OCI-LY3 (cell line): ENCODE data around the gene NOVA2.
A peak's percentile ranks its signal among the peaks of the same experiment; 100 is the strongest.

Source experiments
- H2AFZ ChIP-seq: fragments of 200-600, 300-600 bp; shearing (Covaris generic); 2 replicates; pipeline ENCODE4 v1.6.0; 2014; ENCODE audit warnings: antibody characterized with exemption, low read depth, low read length
- H3K27ac ChIP-seq: fragments of 200-600, 300-600 bp; sonication (generic); 2 replicates; pipeline ENCODE4 v1.5.1; 2014; ENCODE audit warnings: mild to moderate bottlenecking, low read length, moderate library complexity, mixed read lengths
- H3K27me3 ChIP-seq: fragments of 200-600, 300-600 bp; sonication (generic); 2 replicates; pipeline ENCODE4 v1.6.1; 2014; ENCODE audit warnings: low read depth, low read length, mixed read lengths
- H3K36me3 ChIP-seq: fragments of 200-600, 300-600 bp; sonication (generic); replicated peaks from 2 replicates; pipeline ENCODE3; 2014; ENCODE audit warnings: low read depth, low read length, mixed read lengths
- H3K4me1 ChIP-seq: fragments of 300-600, 200-600 bp; sonication (generic); 2 replicates; pipeline ENCODE4 v1.6.1; 2014; ENCODE audit warnings: low read length, mixed read lengths
- H3K4me2 ChIP-seq: fragments of 200-600, 300-600 bp; sonication (generic); 2 replicates; pipeline ENCODE4 v1.6.1; 2014; ENCODE audit warnings: low read length, mixed read lengths
- H3K4me3 ChIP-seq: fragments of 300-600, 200-600 bp; sonication (generic); 2 replicates; pipeline ENCODE4 v1.5.1; 2014; ENCODE audit warnings: antibody characterized with exemption, mild to moderate bottlenecking, low read length, moderate library complexity
- H3K79me2 ChIP-seq: fragments of 300-600, 200-600 bp; shearing (Covaris generic); 2 replicates; pipeline ENCODE4 v1.6.1; 2014; ENCODE audit warnings: mild to moderate bottlenecking, low read length, mixed read lengths
- H3K9ac ChIP-seq: fragments of 300-600, 200-600 bp; shearing (Covaris generic); 2 replicates; pipeline ENCODE4 v1.6.0; 2014; ENCODE audit warnings: mild to moderate bottlenecking, low read length, moderate library complexity
- H3K9me3 ChIP-seq: fragments of 200-600, 300-600 bp; shearing (Covaris generic); 2 replicates; pipeline ENCODE4 v1.6.1; 2014; ENCODE audit warnings: low read length, mixed read lengths; ENCODE audit not compliant: insufficient read depth
- H4K20me1 ChIP-seq: fragments of 200-600, 300-600 bp; sonication (generic); 2 replicates; pipeline ENCODE4 v1.6.1; 2016; ENCODE audit warnings: low read length, mixed read lengths; ENCODE audit not compliant: insufficient read depth
- EZH2phosphoT487 ChIP-seq: fragments of 200-600 bp; shearing (Covaris generic); IDR thresholded peaks from 2 replicates; pipeline ENCODE4 v1.6.1; 2018; ENCODE audit warnings: antibody characterized with exemption, mixed run types, low read depth
- TF ChIP-seq, protein P1 (sequence below): fragments of 200-600, 300-600 bp; sonication (generic); IDR thresholded peaks from 2 replicates; pipeline ENCODE4 v1.5.1; 2014; ENCODE audit warnings: antibody characterized with exemption, low read length, low read depth

Gene NOVA2

DNA sequence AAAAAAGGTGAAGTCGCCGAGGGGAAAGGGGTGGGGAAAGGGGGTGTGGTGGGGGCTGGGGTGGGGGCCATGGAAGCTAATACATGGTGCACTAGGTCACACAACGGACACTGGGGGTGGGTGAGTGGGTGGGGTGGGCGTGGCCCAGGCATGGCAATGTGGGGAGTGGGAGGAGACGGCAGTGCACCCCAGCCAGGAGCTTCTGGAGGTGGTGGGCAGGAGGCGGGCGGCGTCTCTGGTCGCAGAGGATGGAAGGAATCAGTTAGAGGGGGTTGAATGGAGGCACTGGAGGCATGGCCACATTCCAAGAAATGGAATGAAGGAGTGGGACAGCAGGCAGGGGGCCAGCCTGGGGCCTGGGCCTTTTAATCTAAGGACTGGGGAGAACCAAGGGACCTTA is 39.9 kb downstream of the NOVA2 start:
- no peaks in the 10 kb centered on the region for H3K4me1 ChIP-seq
- no peak for TF ChIP-seq EZH2phosphoT487
- TF ChIP-seq, protein P1, sequence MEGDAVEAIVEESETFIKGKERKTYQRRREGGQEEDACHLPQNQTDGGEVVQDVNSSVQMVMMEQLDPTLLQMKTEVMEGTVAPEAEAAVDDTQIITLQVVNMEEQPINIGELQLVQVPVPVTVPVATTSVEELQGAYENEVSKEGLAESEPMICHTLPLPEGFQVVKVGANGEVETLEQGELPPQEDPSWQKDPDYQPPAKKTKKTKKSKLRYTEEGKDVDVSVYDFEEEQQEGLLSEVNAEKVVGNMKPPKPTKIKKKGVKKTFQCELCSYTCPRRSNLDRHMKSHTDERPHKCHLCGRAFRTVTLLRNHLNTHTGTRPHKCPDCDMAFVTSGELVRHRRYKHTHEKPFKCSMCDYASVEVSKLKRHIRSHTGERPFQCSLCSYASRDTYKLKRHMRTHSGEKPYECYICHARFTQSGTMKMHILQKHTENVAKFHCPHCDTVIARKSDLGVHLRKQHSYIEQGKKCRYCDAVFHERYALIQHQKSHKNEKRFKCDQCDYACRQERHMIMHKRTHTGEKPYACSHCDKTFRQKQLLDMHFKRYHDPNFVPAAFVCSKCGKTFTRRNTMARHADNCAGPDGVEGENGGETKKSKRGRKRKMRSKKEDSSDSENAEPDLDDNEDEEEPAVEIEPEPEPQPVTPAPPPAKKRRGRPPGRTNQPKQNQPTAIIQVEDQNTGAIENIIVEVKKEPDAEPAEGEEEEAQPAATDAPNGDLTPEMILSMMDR = no peak
- no peaks in the 10 kb centered on the region for H3K9me3 ChIP-seq
- H3K4me3 ChIP-seq = no peak overlapping the region
- H3K4me2 ChIP-seq = no peak overlapping the region
- no peak overlapping the region for H3K9ac ChIP-seq
- H3K79me2 ChIP-seq = no peaks in the 10 kb centered on the region
- H3K27me3 ChIP-seq = peaks cover 29% of the 10 kb centered on the region
- no peak overlapping the region for H3K27ac ChIP-seq
- no peaks in the 10 kb centered on the region for H4K20me1 ChIP-seq
- H3K36me3 ChIP-seq = no peaks in the 10 kb centered on the region
- H2AFZ ChIP-seq = no peak overlapping the region

DNA sequence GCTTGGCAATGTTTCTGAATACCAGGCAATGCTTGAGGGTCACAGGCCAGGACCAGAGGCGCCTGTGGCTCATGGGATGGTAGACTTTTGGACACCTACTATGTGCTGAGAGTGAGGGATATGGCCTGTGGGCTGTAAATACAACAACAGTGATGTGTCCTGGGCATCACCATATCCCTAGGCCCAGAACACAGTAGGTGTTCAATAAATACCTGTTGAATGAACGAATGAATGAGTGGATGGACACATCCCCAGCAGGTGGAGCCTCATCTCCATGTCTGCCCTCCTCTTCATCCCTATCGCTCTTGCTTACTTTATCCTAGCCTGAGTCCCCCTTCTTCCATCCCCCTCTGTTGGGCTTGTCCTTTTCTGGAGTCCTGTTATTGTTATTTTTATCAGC is 42.6 kb downstream of the NOVA2 start:
- Histone ChIP-seq H3K9ac (no peak overlapping the region), H3K4me3 (no peak overlapping the region), H3K36me3 (no peaks in the 10 kb centered on the region), H3K27ac (no peak overlapping the region), H3K27me3 (peaks cover 19% of the 10 kb centered on the region; the same call in 1 of the 2 replicates), H2AFZ (no peak overlapping the region), H3K9me3 (no peaks in the 10 kb centered on the region), H3K4me1 (peaks cover 5% of the 10 kb centered on the region), H3K4me2 (no peak overlapping the region), H3K79me2 (no peaks in the 10 kb centered on the region), H4K20me1 (no peaks in the 10 kb centered on the region)
- no peak for TF ChIP-seq EZH2phosphoT487
- TF ChIP-seq, protein P1 = no peak

DNA sequence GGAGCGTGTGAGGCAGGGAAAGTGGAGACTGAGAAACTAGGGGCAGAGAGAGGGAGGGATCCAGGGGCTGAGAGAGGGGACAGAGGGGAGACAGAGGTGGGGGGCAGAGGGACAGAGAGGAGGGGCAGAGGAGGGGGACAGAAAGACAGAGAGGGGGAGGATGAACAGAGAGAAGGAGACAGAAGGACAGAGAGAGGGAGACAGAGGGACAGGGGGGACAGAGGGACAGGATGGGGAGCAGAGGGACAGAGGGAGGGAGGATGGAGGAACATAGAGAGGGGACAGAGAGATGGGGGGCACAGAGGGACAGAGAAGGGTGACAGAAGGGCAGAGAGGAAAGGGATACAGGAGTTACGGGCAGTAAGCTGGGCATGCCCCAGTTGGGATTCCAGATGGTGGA is 44.4 kb downstream of the NOVA2 start:
- Histone ChIP-seq H3K27me3 (0 out of 2 replicates have a peak, but pooled peaks cover 11% of the 10 kb centered on the region), H3K9me3 (no peaks in the 10 kb centered on the region), H3K9ac (no peak overlapping the region), H3K4me1 (peaks cover 5% of the 10 kb centered on the region), H3K27ac (no peak overlapping the region), H4K20me1 (no peaks in the 10 kb centered on the region), H3K36me3 (no peaks in the 10 kb centered on the region), H3K4me3 (no peak overlapping the region), H2AFZ (no peak overlapping the region), H3K79me2 (no peaks in the 10 kb centered on the region), H3K4me2 (no peak overlapping the region)
- TF ChIP-seq, protein P1 = no peak
- no peak for TF ChIP-seq EZH2phosphoT487

DNA sequence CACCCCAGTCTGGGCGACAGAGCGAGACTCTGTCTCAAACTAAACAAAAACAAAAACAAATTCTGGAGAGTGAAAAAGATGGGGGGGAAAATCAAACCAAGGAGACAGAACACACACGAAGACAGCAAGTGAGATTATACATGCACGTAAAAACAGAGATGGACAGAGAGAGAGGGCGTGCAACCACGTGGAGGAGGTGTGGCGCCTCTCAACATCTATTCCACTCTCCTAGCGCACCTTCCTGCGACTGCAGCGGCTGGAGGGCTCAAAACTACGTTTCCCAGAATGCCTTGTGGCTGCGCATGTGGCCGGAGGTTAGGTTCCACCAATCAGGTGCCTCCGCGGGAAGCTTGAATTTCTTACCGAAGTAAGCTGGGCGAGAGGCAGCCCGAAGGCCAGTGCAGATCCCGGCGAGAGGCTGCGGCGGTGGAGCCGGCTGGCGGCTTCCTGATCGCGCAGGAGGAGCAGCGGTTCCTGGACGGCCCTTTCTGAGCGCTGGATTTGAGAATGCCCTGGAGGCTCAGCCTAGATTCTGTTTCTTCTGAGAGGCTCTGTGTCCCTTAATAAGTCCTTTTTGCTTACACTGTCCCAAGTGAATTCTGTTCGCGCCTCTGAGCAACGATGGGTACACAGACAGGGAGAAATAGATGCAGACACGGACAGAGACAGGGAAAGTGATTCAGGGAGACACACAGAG is 46.0 kb downstream of the NOVA2 start:
- peak overlapping the region; percentile 68 for H2AFZ ChIP-seq

More for the DNA sequence above, 46.0 kb downstream of the NOVA2 start:
- Histone ChIP-seq H4K20me1 (no peaks in the 10 kb centered on the region), H3K4me2 (peak overlapping the region; percentile 75), H3K9me3 (no peaks in the 10 kb centered on the region), H3K4me1 (peaks cover 5% of the 10 kb centered on the region), H3K4me3 (peak overlapping the region; percentile 68), H3K27me3 (0 out of 2 replicates have a peak, but pooled peaks cover 11% of the 10 kb centered on the region), H3K36me3 (no peaks in the 10 kb centered on the region), H3K27ac (peak overlapping the region; percentile 5; the same call in 1 of the 2 replicates), H3K79me2 (no peaks in the 10 kb centered on the region), H3K9ac (peak overlapping the region; percentile 67)
- TF ChIP-seq EZH2phosphoT487 = no peak
- TF ChIP-seq, protein P1 = peak; percentile 22; the same call in 1 of the 2 replicates
